Measurements from ENCODE around the gene IRF5.
"Not testable (repeated sequence)": the region's sequence is repeated elsewhere in the genome, so short reads cannot be mapped to it uniquely, and the experiment has no call there.

IRF5 gene

DNA sequence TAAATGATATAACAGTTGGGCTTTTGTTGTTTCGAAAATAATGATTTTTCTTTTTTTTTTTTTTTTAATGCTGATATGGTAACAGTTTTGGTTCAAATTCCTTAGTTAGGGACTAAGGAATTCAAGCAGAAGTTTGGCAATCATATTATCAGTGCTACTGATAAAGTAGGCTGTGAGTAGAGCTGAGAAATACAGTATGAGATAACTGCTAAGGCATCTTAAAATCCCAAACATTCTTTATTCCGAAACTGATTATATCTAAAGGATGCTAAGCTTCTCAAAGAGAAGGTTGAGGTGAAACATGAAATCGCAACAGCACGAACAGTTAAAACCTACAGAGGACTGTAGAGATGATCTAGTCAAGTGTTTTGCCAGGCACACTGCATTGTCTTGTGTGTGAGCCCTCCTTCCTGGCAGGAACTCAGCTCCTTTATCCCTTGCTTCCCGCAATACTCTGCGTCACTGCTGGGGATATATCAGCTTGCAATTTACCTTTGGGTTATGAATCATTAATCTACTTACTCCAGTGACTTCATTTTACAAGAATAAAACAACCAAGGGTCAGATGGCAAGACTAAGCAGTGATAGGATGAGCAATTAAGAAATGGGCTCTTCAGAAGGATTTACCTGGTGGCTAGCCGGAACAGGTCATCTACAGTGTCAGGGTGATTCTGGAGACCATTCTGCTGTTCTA lies 36.7 kb downstream of the IRF5 start:
- no peak for DNase-seq

DNA sequence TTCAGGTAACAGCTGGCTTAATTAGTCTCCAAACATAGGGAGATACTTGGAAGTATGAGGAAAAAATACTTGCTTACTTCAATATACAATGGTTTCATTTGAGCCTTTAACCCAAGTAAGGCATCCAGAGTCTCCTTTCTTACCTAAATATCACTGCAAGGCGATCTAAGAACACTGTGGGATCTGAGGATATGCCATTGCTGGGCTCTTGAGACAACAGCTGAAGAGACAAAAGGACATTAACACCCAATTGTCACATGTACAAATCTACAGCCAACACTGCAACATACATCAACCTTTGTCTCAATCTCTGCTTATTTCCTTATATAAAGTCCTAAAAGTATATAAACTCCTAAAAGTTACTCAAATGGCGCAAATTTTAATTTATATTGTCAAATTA lies 44.4 kb downstream of the IRF5 start:
- DNase-seq = no peak

DNA sequence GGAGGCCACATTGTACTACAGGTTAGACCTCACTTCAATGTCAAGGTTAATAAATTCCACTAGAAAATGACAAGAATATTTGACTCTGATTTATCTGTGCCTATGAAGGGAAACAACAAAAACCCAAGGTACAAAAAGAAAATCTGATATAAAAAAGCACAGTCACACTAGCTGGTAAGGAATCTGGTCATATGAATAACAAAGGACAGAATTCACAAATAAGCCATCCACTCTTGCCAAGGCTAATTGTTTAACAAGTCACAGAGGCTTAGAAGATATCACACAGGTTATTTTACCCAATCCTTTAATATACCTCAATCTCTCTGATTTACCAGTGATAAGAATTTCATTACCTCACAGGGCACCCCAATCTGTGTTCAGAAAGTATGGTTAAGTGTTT lies 47.9 kb downstream of the IRF5 start:
- DNase-seq = no peak

DNA sequence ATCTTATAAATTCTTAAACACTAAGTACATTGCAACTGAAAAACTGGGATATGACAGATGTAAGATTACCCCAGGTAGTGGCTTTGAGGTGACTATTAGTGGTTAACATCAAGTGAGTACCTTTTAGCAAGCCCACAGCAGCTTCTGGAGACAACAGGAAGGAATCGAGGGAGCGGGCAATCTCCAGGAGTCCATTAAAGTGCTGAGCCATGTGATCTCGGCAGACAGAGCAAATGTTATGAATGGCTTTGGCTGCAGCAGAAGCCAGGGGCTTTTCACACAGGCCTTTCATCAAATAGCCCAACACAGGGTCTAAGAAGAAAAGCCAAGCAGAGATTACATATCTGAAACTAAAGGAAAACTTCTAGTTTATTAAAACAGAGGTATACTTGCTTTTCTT lies 48.9 kb downstream of the IRF5 start:
- DNase-seq = no peak

DNA sequence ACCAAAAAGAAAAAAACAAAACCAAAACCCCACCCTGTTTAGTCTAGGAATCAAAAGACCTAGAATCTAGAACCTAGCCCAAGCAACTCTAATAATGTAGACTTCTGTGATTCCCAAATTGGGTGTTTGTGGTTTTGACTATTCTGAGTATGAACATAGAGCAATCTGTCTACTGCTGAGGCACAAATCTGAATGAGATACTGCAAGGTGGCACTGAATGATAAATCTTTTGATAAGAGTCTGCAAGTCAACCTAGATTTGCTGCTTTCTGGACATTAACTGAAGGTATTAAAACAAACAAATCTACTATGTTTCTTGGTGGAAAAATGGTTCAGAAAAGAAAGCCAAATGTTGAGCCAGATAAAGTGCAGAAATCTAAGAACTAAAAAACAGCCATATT lies 50.6 kb downstream of the IRF5 start:
- no peak for DNase-seq

DNA sequence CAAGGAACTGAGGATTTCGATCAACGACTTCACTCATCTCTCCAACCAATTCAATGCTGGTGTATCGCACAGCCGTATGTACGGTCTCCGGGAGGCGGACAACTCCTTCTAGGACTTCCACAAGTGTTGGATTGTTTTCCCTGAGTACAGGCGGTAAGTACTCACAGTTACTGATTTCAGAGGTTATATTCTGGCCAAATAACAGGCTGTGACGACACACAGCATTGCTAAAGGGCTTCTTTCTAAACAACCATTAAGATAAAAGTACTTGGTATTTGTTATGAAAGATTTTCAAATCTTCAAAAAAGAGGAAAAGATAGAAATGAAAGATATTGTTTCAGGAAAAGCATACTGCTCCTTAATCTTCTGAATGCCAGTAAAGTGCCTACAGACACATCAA lies 52.2 kb downstream of the IRF5 start:
- DNase-seq = no peak

DNA sequence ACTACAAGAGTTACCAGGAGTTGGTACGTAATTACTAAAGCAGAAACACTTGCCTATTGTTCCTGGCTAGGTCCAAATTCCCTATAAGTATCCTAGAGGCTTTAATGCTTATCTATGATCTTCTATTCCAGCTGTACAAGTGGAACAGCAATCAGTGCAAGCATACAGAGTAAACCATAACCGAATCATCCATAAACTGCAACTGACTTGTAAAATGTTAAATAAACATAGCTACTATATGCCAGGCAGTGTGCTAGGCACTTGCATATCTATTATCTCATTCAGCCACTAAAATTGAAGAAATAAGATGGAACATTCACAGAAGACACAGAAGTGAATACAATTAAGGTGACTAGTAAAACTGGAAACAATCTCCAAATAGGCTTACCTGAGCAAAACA lies 55.7 kb downstream of the IRF5 start:
- DNase-seq = no peak

DNA sequence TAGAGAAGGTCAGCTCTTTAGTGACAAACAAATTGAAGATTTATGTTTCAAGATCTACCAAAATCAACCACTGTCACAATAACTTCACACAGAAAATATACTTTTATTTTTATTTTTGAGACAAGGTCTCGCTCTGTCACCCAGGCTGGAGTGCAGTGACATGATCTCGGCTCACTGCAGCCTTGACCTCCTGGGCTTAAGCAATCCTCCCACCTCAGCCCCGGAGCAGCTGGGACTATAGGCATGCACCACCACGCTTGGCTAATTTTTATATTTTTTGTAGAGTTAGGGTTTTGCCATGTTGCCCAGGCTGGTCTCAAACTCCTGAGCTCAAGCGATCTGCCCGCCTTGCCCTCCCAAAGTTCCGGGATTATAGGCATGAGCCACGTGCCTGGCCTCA lies 56.8 kb downstream of the IRF5 start:
- DNase-seq = not testable (repeated sequence)

DNA sequence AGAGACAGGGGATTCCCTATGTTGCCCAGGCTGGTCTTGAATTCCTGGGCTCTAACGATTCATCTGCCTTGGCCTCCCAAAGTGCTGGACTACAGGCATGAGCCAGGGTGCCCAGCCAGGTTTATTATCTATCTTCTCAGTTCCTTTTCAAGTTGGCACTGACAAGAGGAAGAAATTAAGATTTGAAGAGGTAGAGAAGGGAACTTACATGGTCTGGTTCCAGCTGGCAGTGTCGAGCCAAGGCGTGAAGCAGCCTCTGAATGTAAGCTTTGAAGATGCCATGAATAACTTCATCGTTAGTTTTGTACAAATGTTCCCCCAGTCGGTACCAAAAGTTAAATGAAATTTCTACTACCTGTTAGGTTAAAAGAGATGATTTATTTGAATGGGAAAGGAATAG lies 59.5 kb downstream of the IRF5 start:
- DNase-seq = no peak

Data from NCI-H2227 treated with DMSO at 0.1 percent for 48 hours (cell line).